HTERT RPE-1 (cell line): ENCODE results near the gene CYP27C1.

ENCODE experiments used
- in situ Hi-C: fragments of 300-500 bp; cut with MboI; formaldehyde crosslinking; loops from 4 replicates; pipeline ENCODE4 v1.14.3; 2020; ENCODE audit warnings: low sequenced_read_pairs

The CYP27C1 gene

GRCh38 chr2:127134833-127135830 is 85.0 kb downstream of the CYP27C1 start:
- in situ Hi-C loops = no loop called here

- in situ Hi-C loops = no loop called here
Measured at GRCh38 chr2:127134235-127134634, 85.9 kb downstream of the CYP27C1 start.
